ENCODE results near the gene F2. TPM values are rescaled to one million over a fixed set of nuclear protein-coding genes. Genes with fewer than 3 reads are reported as not detected.

F2 gene
- total and polyA plus RNA-seq, 2 of the 13 experiments (the other 11 are each of a cell fraction or from before 2014, with no cell fraction given), result 330 to 801 TPM

DNA sequence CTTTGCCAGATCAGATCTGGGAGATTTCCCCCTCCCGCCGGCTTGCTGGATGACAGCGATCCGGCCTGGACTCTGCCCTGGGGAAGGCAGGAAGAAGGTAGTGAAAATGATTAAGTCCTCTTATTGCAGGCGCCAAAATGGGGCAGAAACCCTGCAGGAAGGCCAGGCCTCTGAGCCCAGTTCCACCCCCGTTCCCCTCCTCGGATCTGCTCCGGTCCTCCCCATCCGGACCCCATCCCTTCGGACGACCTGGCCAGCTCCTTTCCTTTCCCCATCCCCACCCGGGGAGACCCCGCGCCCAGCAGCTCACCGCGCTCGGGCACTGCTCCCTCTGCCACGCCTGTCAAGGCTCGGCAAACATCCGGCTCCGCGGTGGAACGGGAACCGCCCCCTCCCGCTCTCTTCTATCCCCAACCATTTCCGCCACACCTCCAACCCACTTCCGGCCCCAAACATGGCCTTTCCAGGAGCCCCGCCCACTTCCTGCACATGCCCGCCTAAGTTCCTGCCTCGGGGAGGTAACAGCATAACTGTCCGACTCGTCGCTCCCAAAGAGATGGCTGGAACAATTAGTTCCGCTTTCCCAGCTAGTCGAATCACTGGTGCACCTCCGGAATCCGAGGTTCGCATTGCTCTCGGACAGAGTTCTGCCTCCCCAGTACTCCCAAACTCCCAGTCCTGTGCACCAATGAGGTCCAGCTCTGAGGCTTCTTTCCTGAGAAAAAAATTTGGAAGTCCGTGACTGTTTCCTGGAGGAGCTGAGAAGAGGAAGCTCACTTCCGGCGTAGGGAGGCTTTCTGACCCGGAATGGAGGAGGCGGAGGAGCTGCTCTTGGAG is 18.6 kb upstream of the F2 start, which contains the start of the genes ARHGAP1 and ZNF408 (continued):
- TF ChIP-seq, protein P1, sequence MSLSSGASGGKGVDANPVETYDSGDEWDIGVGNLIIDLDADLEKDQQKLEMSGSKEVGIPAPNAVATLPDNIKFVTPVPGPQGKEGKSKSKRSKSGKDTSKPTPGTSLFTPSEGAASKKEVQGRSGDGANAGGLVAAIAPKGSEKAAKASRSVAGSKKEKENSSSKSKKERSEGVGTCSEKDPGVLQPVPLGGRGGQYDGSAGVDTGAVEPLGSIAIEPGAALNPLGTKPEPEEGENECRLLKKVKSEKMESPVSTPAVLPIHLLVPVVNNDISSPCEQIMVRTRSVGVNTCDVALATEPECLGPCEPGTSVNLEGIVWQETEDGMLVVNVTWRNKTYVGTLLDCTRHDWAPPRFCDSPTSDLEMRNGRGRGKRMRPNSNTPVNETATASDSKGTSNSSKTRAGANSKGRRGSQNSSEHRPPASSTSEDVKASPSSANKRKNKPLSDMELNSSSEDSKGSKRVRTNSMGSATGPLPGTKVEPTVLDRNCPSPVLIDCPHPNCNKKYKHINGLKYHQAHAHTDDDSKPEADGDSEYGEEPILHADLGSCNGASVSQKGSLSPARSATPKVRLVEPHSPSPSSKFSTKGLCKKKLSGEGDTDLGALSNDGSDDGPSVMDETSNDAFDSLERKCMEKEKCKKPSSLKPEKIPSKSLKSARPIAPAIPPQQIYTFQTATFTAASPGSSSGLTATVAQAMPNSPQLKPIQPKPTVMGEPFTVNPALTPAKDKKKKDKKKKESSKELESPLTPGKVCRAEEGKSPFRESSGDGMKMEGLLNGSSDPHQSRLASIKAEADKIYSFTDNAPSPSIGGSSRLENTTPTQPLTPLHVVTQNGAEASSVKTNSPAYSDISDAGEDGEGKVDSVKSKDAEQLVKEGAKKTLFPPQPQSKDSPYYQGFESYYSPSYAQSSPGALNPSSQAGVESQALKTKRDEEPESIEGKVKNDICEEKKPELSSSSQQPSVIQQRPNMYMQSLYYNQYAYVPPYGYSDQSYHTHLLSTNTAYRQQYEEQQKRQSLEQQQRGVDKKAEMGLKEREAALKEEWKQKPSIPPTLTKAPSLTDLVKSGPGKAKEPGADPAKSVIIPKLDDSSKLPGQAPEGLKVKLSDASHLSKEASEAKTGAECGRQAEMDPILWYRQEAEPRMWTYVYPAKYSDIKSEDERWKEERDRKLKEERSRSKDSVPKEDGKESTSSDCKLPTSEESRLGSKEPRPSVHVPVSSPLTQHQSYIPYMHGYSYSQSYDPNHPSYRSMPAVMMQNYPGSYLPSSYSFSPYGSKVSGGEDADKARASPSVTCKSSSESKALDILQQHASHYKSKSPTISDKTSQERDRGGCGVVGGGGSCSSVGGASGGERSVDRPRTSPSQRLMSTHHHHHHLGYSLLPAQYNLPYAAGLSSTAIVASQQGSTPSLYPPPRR (CRISPR knock-in tag; IDR thresholded peaks at IDR 0.05; ENCODE audit: borderline replicate concordance), result peak; percentile 64
- peak; percentile 39; the same call in 1 of the 2 replicates for TF ChIP-seq EHMT2 (IDR thresholded peaks at IDR 0.05; ENCODE audit: borderline replicate concordance, low read depth, low read length)
- TF ChIP-seq KMT2B (CRISPR knock-in tag; IDR thresholded peaks at IDR 0.05), result peak; percentile 80
- 0 out of 2 replicates have a peak, but pooled peaks have one; percentile 16 for TF ChIP-seq PPARG (CRISPR knock-in tag; conservative IDR thresholded peaks at IDR 0.05)
- TF ChIP-seq, protein P2, sequence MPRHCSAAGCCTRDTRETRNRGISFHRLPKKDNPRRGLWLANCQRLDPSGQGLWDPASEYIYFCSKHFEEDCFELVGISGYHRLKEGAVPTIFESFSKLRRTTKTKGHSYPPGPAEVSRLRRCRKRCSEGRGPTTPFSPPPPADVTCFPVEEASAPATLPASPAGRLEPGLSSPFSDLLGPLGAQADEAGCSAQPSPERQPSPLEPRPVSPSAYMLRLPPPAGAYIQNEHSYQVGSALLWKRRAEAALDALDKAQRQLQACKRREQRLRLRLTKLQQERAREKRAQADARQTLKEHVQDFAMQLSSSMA (CRISPR knock-in tag; IDR thresholded peaks at IDR 0.05), result peak; percentile 99
- no peak for TF ChIP-seq NFKBIZ (CRISPR knock-in tag; IDR thresholded peaks at IDR 0.05)
- TF ChIP-seq ZNF317 (CRISPR knock-in tag; IDR thresholded peaks at IDR 0.05), result peak; percentile 80
- TF ChIP-seq, protein P3, sequence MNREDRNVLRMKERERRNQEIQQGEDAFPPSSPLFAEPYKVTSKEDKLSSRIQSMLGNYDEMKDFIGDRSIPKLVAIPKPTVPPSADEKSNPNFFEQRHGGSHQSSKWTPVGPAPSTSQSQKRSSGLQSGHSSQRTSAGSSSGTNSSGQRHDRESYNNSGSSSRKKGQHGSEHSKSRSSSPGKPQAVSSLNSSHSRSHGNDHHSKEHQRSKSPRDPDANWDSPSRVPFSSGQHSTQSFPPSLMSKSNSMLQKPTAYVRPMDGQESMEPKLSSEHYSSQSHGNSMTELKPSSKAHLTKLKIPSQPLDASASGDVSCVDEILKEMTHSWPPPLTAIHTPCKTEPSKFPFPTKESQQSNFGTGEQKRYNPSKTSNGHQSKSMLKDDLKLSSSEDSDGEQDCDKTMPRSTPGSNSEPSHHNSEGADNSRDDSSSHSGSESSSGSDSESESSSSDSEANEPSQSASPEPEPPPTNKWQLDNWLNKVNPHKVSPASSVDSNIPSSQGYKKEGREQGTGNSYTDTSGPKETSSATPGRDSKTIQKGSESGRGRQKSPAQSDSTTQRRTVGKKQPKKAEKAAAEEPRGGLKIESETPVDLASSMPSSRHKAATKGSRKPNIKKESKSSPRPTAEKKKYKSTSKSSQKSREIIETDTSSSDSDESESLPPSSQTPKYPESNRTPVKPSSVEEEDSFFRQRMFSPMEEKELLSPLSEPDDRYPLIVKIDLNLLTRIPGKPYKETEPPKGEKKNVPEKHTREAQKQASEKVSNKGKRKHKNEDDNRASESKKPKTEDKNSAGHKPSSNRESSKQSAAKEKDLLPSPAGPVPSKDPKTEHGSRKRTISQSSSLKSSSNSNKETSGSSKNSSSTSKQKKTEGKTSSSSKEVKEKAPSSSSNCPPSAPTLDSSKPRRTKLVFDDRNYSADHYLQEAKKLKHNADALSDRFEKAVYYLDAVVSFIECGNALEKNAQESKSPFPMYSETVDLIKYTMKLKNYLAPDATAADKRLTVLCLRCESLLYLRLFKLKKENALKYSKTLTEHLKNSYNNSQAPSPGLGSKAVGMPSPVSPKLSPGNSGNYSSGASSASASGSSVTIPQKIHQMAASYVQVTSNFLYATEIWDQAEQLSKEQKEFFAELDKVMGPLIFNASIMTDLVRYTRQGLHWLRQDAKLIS (CRISPR knock-in tag; IDR thresholded peaks at IDR 0.05), result no peak
- no peak; the same call in 1 of the 2 replicates for TF ChIP-seq KDM4B (CRISPR knock-in tag; IDR thresholded peaks at IDR 0.05)
- TF ChIP-seq NFE2L2 (IDR thresholded peaks at IDR 0.05; ENCODE audit: low read length), result no peak
- TF ChIP-seq ELF1 (CRISPR knock-in tag; IDR thresholded peaks at IDR 0.05), result peak; percentile 93
